ENCODE measurements around the gene HSD17B10. TPM values are rescaled to one million over a fixed set of nuclear protein-coding genes. Genes with fewer than 3 reads are reported as not detected.

Gene HSD17B10
- total RNA-seq = 40.7 TPM

DNA sequence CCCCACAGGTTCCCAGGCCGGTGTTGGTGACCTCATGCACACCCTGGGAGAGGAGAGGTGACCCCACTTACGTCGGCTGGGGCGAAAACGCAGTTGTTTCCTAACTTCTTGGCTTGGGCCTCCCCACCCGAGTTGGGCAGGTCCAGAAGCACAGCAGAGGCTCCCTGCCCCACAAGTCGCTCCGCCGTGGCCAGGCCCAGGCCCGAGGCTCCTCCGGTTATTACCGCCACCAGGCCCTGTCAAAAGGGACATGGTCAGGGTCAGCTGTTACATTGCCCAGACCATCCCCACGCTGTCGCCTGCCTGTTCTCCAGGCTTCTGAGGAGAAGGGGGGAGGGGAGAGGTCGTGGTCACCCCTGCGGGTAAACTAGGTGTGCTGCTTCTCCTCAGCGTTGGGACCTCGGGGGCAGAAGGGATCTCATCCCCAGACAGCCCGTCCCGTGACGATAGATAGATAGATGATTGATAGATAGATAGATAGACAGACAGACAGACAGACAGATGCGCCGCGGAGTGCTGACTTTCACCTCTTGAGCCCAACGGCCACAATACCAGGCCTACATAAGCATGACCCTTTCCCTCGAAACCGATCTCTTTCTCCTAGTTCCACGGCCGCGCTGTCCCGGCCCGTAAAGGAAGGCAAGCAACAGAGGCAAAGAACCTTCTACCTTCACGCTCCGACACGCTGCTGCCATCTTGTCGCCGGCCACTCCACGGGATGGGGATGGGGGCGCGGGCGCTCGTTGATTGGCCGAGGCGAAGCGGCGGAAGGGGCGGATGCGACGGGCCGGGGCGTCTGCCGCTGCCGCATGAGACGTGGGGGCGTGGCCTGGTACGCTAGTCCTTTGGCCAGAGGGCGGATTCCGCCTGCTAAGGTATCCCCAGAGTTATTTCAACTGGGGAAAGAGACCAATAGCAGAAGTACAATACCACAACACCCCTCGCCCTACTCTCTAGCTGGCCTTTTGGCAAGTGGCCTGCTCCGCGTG lies at the start of gene HSD17B10:
Gene HSD17B10 (minus strand): TSS at position 720 of the 989 bp plus-strand sequence. CDS start 25 bp downstream, at position 695.

DNA sequence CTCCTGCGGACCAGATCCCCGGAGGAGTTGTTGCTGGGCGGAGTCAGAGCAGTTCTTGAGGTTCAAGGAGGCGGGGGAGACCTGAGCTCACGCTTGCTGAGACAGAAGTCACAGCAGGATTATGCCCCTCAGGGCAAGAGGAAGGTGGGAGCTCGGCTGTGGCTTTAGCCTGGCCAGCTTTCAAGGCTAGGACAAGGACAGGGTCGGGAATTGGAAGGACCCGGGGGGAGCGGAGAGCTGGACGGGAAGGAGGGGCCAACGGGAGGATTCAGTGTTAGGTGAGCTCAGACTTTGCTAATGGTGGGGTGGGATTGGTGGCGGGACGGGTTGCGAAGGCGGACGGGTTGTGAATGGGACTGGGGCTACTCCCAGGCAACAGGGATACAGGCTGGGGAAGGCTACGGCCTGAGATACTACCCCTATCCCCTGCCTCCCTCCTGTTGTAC lies 11.3 kb downstream of the HSD17B10 start, which contains the start of gene RIBC1:
Gene RIBC1 (plus strand): TSS at position 13 of the 446 bp plus-strand sequence. CDS start 3,404 bp downstream, outside the sequence.

DNA sequence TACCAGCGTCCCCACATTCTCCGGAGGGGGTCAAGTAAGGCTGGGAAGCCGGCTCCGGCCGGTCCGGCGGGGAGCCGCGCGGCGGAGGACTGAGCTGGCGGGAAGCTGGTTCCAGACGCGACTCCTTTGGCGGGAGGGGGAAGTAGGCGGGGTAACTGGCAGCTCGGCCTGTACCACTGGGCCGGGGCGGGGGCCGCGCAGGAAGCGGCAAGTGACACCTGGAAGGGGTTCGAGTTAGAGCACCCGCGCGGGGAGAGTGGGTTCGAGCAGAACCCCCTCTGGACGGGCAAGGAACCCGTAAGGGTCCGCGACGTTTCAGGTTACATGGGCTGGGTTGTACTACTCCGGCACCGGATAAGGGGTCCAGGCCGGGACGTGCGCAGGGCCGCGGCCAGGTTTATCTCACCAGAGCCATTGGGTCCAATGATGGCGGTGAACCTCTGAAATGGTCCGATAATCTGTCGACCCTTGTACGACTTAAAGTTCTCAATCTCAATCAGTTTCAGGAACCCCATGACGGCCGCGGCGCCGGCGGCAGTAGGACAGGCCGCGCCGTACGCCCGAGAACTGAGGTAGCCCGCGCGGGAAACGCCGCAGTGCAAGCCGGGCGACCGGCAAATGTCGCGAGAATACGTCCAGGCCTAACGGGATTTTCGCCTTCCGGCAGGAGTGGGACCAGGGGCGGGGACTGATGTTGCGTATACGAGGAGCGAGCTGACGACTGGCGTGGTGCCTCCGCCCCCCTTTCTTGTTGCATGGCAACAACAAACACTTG lies 11.9 kb downstream of the HSD17B10 start, which contains the start of gene SMC1A:
Gene SMC1A (minus strand): TSS at position 569 of the 775 bp plus-strand sequence. CDS start 54 bp downstream, at position 515.

Other genes starting within 250 kb of the HSD17B10 start
- 205 TPM for gene KDM5C, start 209.2 kb downstream of the HSD17B10 start, total RNA-seq
- 8.9 TPM for gene IQSEC2, start 152.8 kb downstream of the HSD17B10 start, total RNA-seq
- gene SMC1A, start 11.7 kb downstream of the HSD17B10 start, total RNA-seq = 43.4 TPM
- gene RIBC1, start 11.5 kb downstream of the HSD17B10 start, total RNA-seq = 1.8 TPM